ENCODE results near the gene STON2.
A peak's percentile ranks its signal among the peaks of the same experiment; 100 is the strongest.

The STON2 gene

GRCh38 chr14:81220830-81221578, 179.1 kb downstream of the STON2 start, which contains the start of gene GTF2A1:
TSS of gene GTF2A1 (minus strand) at chr14:81220959. CDS start at chr14:81220518, 441 bp downstream.
- DNase-seq: peak; percentile 98

DNA sequence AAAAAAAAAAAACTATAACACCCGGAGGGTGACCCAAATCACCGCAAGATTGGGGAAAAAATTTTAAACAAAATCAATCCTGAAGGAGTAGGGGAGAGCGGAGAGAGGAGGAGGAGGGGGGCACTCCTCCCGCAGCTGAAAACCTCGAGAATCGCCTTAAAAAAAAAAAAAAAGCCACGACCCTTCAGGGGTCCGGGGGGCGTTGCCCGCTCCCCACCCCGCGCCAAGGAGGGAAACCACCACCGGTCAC, 179.6 kb downstream of the STON2 start:
- no peak for DNase-seq

GRCh38 chr14:81219759-81220579, 180.2 kb downstream of the STON2 start:
- peak; percentile 34 for DNase-seq

GRCh38 chr14:81219210-81219758, 180.8 kb downstream of the STON2 start:
- peak; percentile 98 for DNase-seq

DNA sequence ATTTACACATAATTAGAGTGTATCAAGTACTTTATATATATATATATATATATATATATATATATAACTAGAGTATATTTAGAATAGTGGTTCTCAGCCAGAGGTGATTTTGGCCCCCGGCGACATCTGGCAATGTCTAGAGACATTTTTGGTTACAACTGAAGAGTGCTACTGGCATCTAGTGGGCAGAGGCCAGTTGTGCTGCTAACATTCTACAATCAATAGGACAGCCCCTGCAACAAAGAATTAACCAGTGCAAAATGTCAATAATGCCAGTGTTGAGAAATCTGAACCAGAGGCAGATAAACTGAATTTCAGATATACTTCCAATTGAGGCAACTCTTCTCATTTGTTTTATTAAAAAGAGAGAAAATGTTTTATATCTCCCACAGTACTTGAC, 188.3 kb downstream of the STON2 start:
- DNase-seq: peak; percentile 18

Data from fibroblast of skin of scalp (primary cell).